SK-N-SH (cell line): ENCODE measurements around the gene CASS4. TPM values are rescaled to one million over a fixed set of nuclear protein-coding genes. Genes with fewer than 3 reads are reported as not detected.

Experiments
- CTCF ChIA-PET: fragments of 300-600, 350-600 bp; formaldehyde crosslinking; extraction: SDS; loops from one replicate; lab custom pipeline; 2021; lab: Yijun Ruan, JAX
- POLR2A ChIA-PET: fragments of 350-600 bp; sonication (Branson Sonifier 250); formaldehyde crosslinking; extraction: SDS; loops from one replicate; lab custom pipeline; 2020; ENCODE audit warnings: antibody characterized with exemption, inconsistent platforms; lab: Yijun Ruan, JAX
- DNase-seq: peaks from one replicate; pipeline ENCODE4 v3.0.0; 2012
- H2AFZ ChIP-seq: fragments of 200-600 bp; sonication (generic); 2 replicates; pipeline ENCODE4 v1.8.1; 2016; ENCODE audit warnings: antibody characterized with exemption, mild to moderate bottlenecking, low read depth
- H3F3A ChIP-seq: fragments of 200-600 bp; sonication (generic); replicated peaks from 2 replicates; pipeline ENCODE3; 2016; ENCODE audit warnings: antibody characterized with exemption, mild to moderate bottlenecking; ENCODE audit not compliant: insufficient read depth
- H3K27ac ChIP-seq, 2 experiments: fragments of 200-500 bp in 1 of 2; fragments of 200-600 bp in 1 of 2; sonication (Bioruptor generic) in 1 of 2; sonication (generic), shearing (Covaris generic) in 1 of 2; 2 replicates each; pipeline versions ENCODE4 v1.5.1 to v1.6.1; 2014 to 2016; ENCODE audit warnings: low read depth in 2 of 2, inconsistent platforms in 1 of 2, low read length in 1 of 2, mild to moderate bottlenecking in 1 of 2, mixed read lengths in 1 of 2
- H3K27me3 ChIP-seq: fragments of 200-600 bp; sonication (generic), shearing (Covaris generic); 2 replicates; pipeline ENCODE4 v1.6.1; 2016; ENCODE audit warnings: mixed run types; ENCODE audit not compliant: insufficient read depth
- H3K36me3 ChIP-seq, 2 experiments: fragments of 200-500 bp in 1 of 2; fragments of 200-600 bp in 1 of 2; sonication (Bioruptor generic) in 1 of 2; sonication (generic) in 1 of 2; replicated peaks in 1 of 2; 2 replicates each; pipeline versions ENCODE3 to v1.5.1; 2014 to 2016; ENCODE audit warnings: low read length in 1 of 2, mild to moderate bottlenecking in 1 of 2; ENCODE audit not compliant: insufficient read depth in 2 of 2, control insufficient read depth in 1 of 2
- H3K4me1 ChIP-seq, 2 experiments: fragments of 200-500 bp in 1 of 2; fragments of 200-600 bp in 1 of 2; sonication (Bioruptor generic) in 1 of 2; sonication (generic), shearing (Covaris generic) in 1 of 2; 2 replicates each; pipeline versions ENCODE4 v1.5.1 to v1.6.1; 2014 to 2016; ENCODE audit warnings: low read depth in 1 of 2, low read length in 1 of 2, mixed run types in 1 of 2; ENCODE audit not compliant: insufficient read depth in 2 of 2, control insufficient read depth in 1 of 2
- H3K4me2 ChIP-seq: fragments of 200-600 bp; sonication (generic), shearing (Covaris generic); 2 replicates; pipeline ENCODE4 v1.6.1; 2017; ENCODE audit warnings: mixed run types
- H3K4me3 ChIP-seq, 2 experiments: fragments of 200-500 bp in 1 of 2; fragments of 200-600 bp in 1 of 2; sonication (Bioruptor generic) in 1 of 2; sonication (generic), shearing (Covaris generic) in 1 of 2; 2 replicates each; pipeline versions ENCODE4 v1.5.1 to v1.8.1; 2014 to 2016; ENCODE audit warnings: low read depth in 2 of 2, inconsistent platforms in 1 of 2, low read length in 1 of 2, mild to moderate bottlenecking in 1 of 2, mixed read lengths in 1 of 2, moderate library complexity in 1 of 2
- H3K79me2 ChIP-seq: fragments of 200-600 bp; sonication (generic); 2 replicates; pipeline ENCODE4 v1.8.1; 2017; ENCODE audit warnings: mild to moderate bottlenecking; ENCODE audit not compliant: insufficient read depth
- H3K9ac ChIP-seq: fragments of 200-600 bp; sonication (generic); 2 replicates; pipeline ENCODE4 v1.6.1; 2017; ENCODE audit warnings: mixed run types
- H3K9me2 ChIP-seq: fragments of 200-600 bp; sonication (generic); 2 replicates; pipeline ENCODE4 v1.6.1; 2017; ENCODE audit warnings: mixed run types
- H3K9me3 ChIP-seq: fragments of 200-600 bp; sonication (generic); 2 replicates; pipeline ENCODE4 v1.6.1; 2017; ENCODE audit warnings: mixed run types, mild to moderate bottlenecking, moderate library complexity
- H4K20me1 ChIP-seq: fragments of 200-600 bp; sonication (generic); 2 replicates; pipeline ENCODE4 v1.6.1; 2017; ENCODE audit warnings: mild to moderate bottlenecking, mixed run types; ENCODE audit not compliant: insufficient read depth
- ELF1 ChIP-seq: IDR thresholded peaks from 2 replicates; pipeline ENCODE4 v1.4.0; 2012
- EZH2phosphoT487 ChIP-seq: fragments of 200-600 bp; sonication (generic); IDR thresholded peaks from 2 replicates; pipeline ENCODE4 v1.6.1; 2017; ENCODE audit warnings: low read depth, mixed run types, mild to moderate bottlenecking, antibody characterized with exemption, moderate library complexity, borderline replicate concordance
- FOSL2 ChIP-seq: IDR thresholded peaks from 2 replicates; pipeline ENCODE4 v1.4.0; 2012; ENCODE audit warnings: low read depth, mild to moderate bottlenecking, moderate library complexity, borderline replicate concordance
- FOXM1 ChIP-seq: IDR thresholded peaks from 2 replicates; pipeline ENCODE4 v1.4.0; 2012; ENCODE audit warnings: low read depth, mild to moderate bottlenecking
- GABPA ChIP-seq: IDR thresholded peaks from 2 replicates; pipeline ENCODE4 v1.4.0; 2012; ENCODE audit warnings: low read depth, mild to moderate bottlenecking
- GATA2 ChIP-seq: sonication (generic); formaldehyde crosslinking; IDR thresholded peaks from 2 replicates; pipeline ENCODE4 v1.5.0; 2020; ENCODE audit warnings: mild to moderate bottlenecking, missing genetic modification reagents
- MEF2A ChIP-seq: IDR thresholded peaks from 2 replicates; pipeline ENCODE4 v1.4.0; 2012; ENCODE audit warnings: low read depth, borderline replicate concordance
- MXI1 ChIP-seq: IDR thresholded peaks from 2 replicates; pipeline ENCODE4 v1.6.1; 2012; ENCODE audit warnings: mild to moderate bottlenecking, low read depth, low read length, improper control_type of control experiment
- POLR2AphosphoS5 ChIP-seq: IDR thresholded peaks from 2 replicates; pipeline ENCODE4 v1.6.1; 2012; ENCODE audit warnings: low read depth, low read length
- SIN3A ChIP-seq: IDR thresholded peaks from 2 replicates; pipeline ENCODE4 v1.6.1; 2012; ENCODE audit warnings: low read depth, mild to moderate bottlenecking, low read length, moderate library complexity, borderline replicate concordance
- SMC3 ChIP-seq: IDR thresholded peaks from 2 replicates; pipeline ENCODE4 v1.6.1; 2012; ENCODE audit warnings: low read depth, low read length, improper control_type of control experiment
- TAF1 ChIP-seq: IDR thresholded peaks from 2 replicates; pipeline ENCODE4 v1.6.1; 2012; ENCODE audit warnings: low read depth, mild to moderate bottlenecking, low read length, moderate library complexity, borderline replicate concordance
- TCF12 ChIP-seq: IDR thresholded peaks from 2 replicates; pipeline ENCODE4 v1.4.0; 2012
- YY1 ChIP-seq: IDR thresholded peaks from 2 replicates; pipeline ENCODE4 v1.4.0; 2012; ENCODE audit warnings: low read depth, mild to moderate bottlenecking
- ZBTB33 ChIP-seq: IDR thresholded peaks from 2 replicates; pipeline ENCODE4 v1.4.0; 2012; ENCODE audit warnings: low read depth, borderline replicate concordance
- WGBS: methylation state at CpG from one replicate; pipeline ENCODE4 v1.1.6; 2017; ENCODE audit warnings: low lambda C conversion rate; 5-methylcytosine and 5-hydroxymethylcytosine counted together
- polyA plus RNA-seq, 3 experiments: library from polyadenylated mRNA; depleted of rRNA; stranded (reverse); fragments of >200 nt; gene quantifications; 2 replicates each; pipeline ENCODE4 v1.2.3, GENCODE V29; 2012
- TF ChIP-seq, protein P1 (sequence below): fragments of 150-350 bp; IDR thresholded peaks from 2 replicates; pipeline ENCODE4 v1.6.1; 2017; ENCODE audit warnings: antibody characterized with exemption, low read length, low read depth, borderline replicate concordance
- TF ChIP-seq, protein P2 (sequence below): IDR thresholded peaks from 2 replicates; pipeline ENCODE4 v1.4.0; 2012; ENCODE audit warnings: low read depth

The CASS4 gene
- polyA plus RNA-seq, 1 of the 3 experiments (the other 2 are of a cell fraction) = not detected

GRCh38 chr20:56465997-56466396 lies 53.9 kb downstream of the CASS4 start:
- H3K4me2 ChIP-seq = no peak overlapping the region
- peaks cover 0 to 9% of the 10 kb centered on the region in 2 experiments for H3K36me3 ChIP-seq
- no peaks in the 10 kb centered on the region for H3F3A ChIP-seq
- no peaks in the 10 kb centered on the region for H3K9me3 ChIP-seq
- no peak overlapping the region for H3K4me3 ChIP-seq
- no peak overlapping the region for H3K9ac ChIP-seq
- H3K27ac ChIP-seq = no peak overlapping the region
- CTCF ChIA-PET = no interaction called here
- WGBS = 68% methylated on average over 7 of the region's 7 CpGs
- POLR2A ChIA-PET = no interaction called here
- TF ChIP-seq TAF1 (no peak), FOXM1 (no peak), GATA2 (CRISPR knock-in tag) (no peak), YY1 (no peak), MXI1 (no peak)
- peaks cover 26% of the 10 kb centered on the region for H3K79me2 ChIP-seq
- no peaks in the 10 kb centered on the region for H3K9me2 ChIP-seq
- peaks cover 4 to 10% of the 10 kb centered on the region in 2 experiments; a peak in 3 of 4 replicates for H3K4me1 ChIP-seq
- DNase-seq = no peak
- no peak overlapping the region for H2AFZ ChIP-seq
- H4K20me1 ChIP-seq = no peaks in the 10 kb centered on the region
- H3K27me3 ChIP-seq = no peaks in the 10 kb centered on the region

- Histone ChIP-seq H3K9me2 (no peaks in the 10 kb centered on the region), H3K36me3 (peaks cover 6 to 9% of the 10 kb centered on the region in 2 experiments), H3K27ac (peak overlapping the region; percentile 76), H3K9ac (peak overlapping the region; percentile 83), H3F3A (no peaks in the 10 kb centered on the region), H4K20me1 (no peaks in the 10 kb centered on the region), H3K4me3 (peak overlapping the region; percentile 95), H3K79me2 (peaks cover 45% of the 10 kb centered on the region), H3K27me3 (no peaks in the 10 kb centered on the region), H3K4me2 (peak overlapping the region; percentile 82), H3K9me3 (no peaks in the 10 kb centered on the region)
- WGBS = 6% methylated on average over 5 of the region's 7 CpGs
- CTCF ChIA-PET = no interaction called here
- DNase-seq = no peak
- TF ChIP-seq MEF2A (no peak), GATA2 (CRISPR knock-in tag) (no peak), YY1 (no peak), EZH2phosphoT487 (no peak), SMC3 (no peak)
- TF ChIP-seq, protein P1, sequence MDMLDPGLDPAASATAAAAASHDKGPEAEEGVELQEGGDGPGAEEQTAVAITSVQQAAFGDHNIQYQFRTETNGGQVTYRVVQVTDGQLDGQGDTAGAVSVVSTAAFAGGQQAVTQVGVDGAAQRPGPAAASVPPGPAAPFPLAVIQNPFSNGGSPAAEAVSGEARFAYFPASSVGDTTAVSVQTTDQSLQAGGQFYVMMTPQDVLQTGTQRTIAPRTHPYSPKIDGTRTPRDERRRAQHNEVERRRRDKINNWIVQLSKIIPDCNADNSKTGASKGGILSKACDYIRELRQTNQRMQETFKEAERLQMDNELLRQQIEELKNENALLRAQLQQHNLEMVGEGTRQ = no peak
- TF ChIP-seq, all 33 proteins: peak for 0
- Histone ChIP-seq H2AFZ (peak overlapping the region; percentile 95), H3K4me1 (peaks cover 4 to 10% of the 10 kb centered on the region in 2 experiments; a peak in 3 of 4 replicates)
- POLR2A ChIA-PET = no interaction called here
Measured at GRCh38 chr20:56467968-56468315, 55.9 kb downstream of the CASS4 start.

GRCh38 chr20:56468316-56469076 lies 56.4 kb downstream of the CASS4 start, which contains the start of gene RTF2:
Gene RTF2, plus strand, starts transcription at chr20:56468627. Its CDS starts 71 bp downstream, at chr20:56468698.
- H3K79me2 ChIP-seq = peaks cover 51% of the 10 kb centered on the region
- H2AFZ ChIP-seq = peak within 1 kb of the TSS; percentile 95
- ChIA-PET POLR2A (no interaction called here), CTCF (no interaction called here)
- under 1% methylated on average over 12 of the region's 55 CpGs for WGBS
- H3K4me3 ChIP-seq = peak within 1 kb of the TSS; percentile 95
- no peaks in the 10 kb centered on the region for H3K9me2 ChIP-seq
- no peaks in the 10 kb centered on the region for H3K27me3 ChIP-seq
- H3K4me1 ChIP-seq = peaks cover 4 to 10% of the 10 kb centered on the region in 2 experiments; a peak in 3 of 4 replicates
- H3K4me2 ChIP-seq = peak within 1 kb of the TSS; percentile 82
- peak; percentile 92 for DNase-seq
- H3K9me3 ChIP-seq = no peaks in the 10 kb centered on the region
- peaks cover 11 to 14% of the 10 kb centered on the region in 2 experiments for H3K36me3 ChIP-seq
- no peaks in the 10 kb centered on the region for H4K20me1 ChIP-seq
- H3F3A ChIP-seq = no peaks in the 10 kb centered on the region
- H3K9ac ChIP-seq = peak within 1 kb of the TSS; percentile 83
- H3K27ac ChIP-seq = peak within 1 kb of the TSS; percentile 76
- TF ChIP-seq, protein P2, sequence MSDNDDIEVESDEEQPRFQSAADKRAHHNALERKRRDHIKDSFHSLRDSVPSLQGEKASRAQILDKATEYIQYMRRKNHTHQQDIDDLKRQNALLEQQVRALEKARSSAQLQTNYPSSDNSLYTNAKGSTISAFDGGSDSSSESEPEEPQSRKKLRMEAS = peak; percentile 86; the same call in 1 of the 2 replicates
- TF ChIP-seq TCF12 (peak; percentile 28; the same call in 1 of the 2 replicates), FOXM1 (no peak), MXI1 (peak; percentile 97), ELF1 (peak; percentile 99), FOSL2 (no peak), SIN3A (no peak; the same call in 1 of the 2 replicates), POLR2AphosphoS5 (peak; percentile 80), ZBTB33 (peak; percentile 67; the same call in 1 of the 2 replicates), GABPA (peak; percentile 99)
